Motor neuron (in vitro differentiated cells): ENCODE data around the gene RGL4. TPM values are rescaled to one million over a fixed set of nuclear protein-coding genes. Genes with fewer than 3 reads are reported as not detected.

Experiments used
- ATAC-seq, 8 experiments: fragments of 200-7000 bp; cut with Tn5 transposase; replicated peaks in 6 of 8; 2 replicates each; pipeline ENCODE4 v1.8.0; 2021; ENCODE audit warnings: mild to moderate bottlenecking in 8 of 8, moderate library complexity in 8 of 8
- H3K27ac ChIP-seq, 2 donors: fragments of 250-450 bp; sonication (Bioruptor Pico); 2 replicates each; pipeline ENCODE4 v1.9.0; 2021; ENCODE audit warnings: antibody characterized with exemption in 2 of 2, mild to moderate bottlenecking in 2 of 2, moderate library complexity in 1 of 2
- H3K4me1 ChIP-seq, 2 donors: fragments of 250-450 bp; sonication (Bioruptor Pico); replicated peaks in 1 of 2; 2 replicates each; pipeline ENCODE4 v1.6.1; 2021; ENCODE audit warnings: antibody characterized with exemption in 2 of 2, mild to moderate bottlenecking in 2 of 2, moderate library complexity in 1 of 2
- H3K4me3 ChIP-seq, 5 donors: fragments of 250-450 bp; sonication (Bioruptor Pico); 2 replicates each; pipeline ENCODE4 v1.9.0; 2021; ENCODE audit warnings: antibody characterized with exemption in 5 of 5, mild to moderate bottlenecking in 5 of 5, moderate library complexity in 4 of 5
- WGBS, 10 experiments: fragments of 450-650 bp; shearing (Covaris generic); methylation state at CpG; one replicate each; pipeline ENCODE4 v1.0.0; 2022; 5-methylcytosine and 5-hydroxymethylcytosine counted together
- in situ Hi-C, 9 experiments: fragments of 400-800 bp; cut with MboI; loops; one replicate each; pipeline ENCODE4 v1.15.0; 2021; ENCODE audit warnings: low sequenced_read_pairs in 9 of 9, low pct_unique_long_range_greater_than_20kb in 2 of 9; ENCODE audit not compliant: unreplicated experiment in 9 of 9
- total RNA-seq, 8 experiments: library from RNA; unstranded; fragments of 300-600 nt; gene quantifications; 2 replicates each; pipeline versions ENCODE4 v1.2.3 to v1.2.4, GENCODE V29; 2022

RGL4 gene
- total RNA-seq, 8 experiments from 2014 or later = 0.33 to 2.1 (median 0.43) TPM

GRCh38 chr22:23696326-23696851, 5.6 kb downstream of the RGL4 start:
- 60 to 100% (median 93%) methylated on average over 1 to 4 of the region's 13 CpGs; no CpG with 5 or more reads in 7 of the 10 experiments for WGBS, 10 experiments
- in situ Hi-C loops = no loop called here
- no peak overlapping the region for H3K4me3 ChIP-seq
- H3K4me1 ChIP-seq = no peaks in the 10 kb centered on the region
- no peak overlapping the region for H3K27ac ChIP-seq
- no peak for ATAC-seq

DNA sequence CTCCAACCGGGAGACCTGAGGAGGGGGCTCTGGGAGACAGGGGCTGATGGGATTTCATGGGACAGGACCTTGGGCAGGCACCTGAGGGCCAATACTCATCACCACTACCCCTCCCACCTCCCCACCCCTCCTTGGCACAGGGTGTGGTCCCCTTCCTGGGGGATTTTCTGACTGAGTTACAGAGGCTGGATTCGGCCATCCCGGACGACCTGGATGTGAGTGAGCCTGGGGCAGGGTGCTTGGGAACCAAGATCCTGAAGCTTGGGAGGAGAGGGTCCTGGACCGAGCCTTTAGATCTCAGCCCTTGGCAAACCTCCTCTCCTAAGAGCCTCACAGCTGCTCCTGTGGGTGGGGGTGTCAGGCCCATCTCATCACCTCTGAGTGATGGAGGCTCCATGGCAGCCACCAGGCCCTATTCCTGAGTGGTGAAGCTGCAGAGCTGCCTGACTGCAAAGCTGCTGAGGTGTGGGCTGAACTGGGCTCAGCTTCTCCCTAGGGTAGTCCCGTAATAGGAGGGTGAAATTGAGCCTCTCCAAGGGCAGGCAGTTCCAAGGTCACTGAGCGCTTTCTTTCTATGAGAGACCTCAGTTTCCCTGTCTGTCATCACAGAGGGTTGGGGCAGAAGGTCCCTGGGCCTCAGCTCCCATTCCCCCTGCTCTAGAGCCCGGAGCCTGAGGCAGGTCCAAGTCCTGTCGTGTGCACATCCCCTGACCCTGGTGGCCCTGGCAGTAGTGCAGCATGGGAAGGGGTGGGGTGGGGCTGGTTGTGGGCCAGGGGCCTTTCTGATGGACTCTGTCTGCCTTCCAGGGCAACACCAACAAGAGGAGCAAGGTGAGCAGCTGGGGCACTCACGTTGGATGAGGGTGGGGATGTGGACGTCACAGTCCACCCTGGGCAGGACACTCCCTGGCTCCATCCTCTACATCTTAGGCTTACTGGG, 6.5 kb downstream of the RGL4 start:
- WGBS, 10 experiments = 60 to 100% (median 87%) methylated on average over 1 to 3 of the region's 11 CpGs; no CpG with 5 or more reads in 6 of the 10 experiments
- no peaks in the 10 kb centered on the region for H3K4me1 ChIP-seq
- ATAC-seq = no peak
- no peak overlapping the region for H3K4me3 ChIP-seq
- in situ Hi-C loops = no loop called here
- no peak overlapping the region for H3K27ac ChIP-seq

DNA sequence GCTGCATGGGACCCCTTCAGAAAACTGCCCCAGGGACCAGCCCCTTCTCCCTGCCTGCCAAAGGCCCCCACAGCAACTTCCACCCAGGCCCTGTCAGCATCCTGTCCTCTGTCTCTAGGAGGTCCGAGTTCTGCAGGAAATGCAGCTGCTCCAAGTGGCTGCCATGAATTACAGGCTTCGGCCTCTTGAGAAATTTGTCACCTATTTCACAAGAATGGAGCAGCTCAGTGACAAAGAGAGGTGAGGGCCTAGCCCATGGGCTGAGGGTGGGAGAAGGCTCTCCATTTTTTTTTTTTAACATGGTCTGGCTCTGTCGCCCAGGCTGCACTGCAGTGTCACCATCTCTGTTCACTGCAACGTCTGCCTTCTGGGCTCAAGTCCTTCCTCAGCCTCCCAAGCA, 7.3 kb downstream of the RGL4 start:
- H3K4me1 ChIP-seq = no peaks in the 10 kb centered on the region
- H3K27ac ChIP-seq = no peak overlapping the region
- WGBS, 10 experiments = 83 to 100% (median 92%) methylated on average over 1 to 4 of the region's 4 CpGs; no CpG with 5 or more reads in 6 of the 10 experiments
- no peak overlapping the region for H3K4me3 ChIP-seq
- in situ Hi-C loops = no loop called here
- no peak for ATAC-seq

DNA sequence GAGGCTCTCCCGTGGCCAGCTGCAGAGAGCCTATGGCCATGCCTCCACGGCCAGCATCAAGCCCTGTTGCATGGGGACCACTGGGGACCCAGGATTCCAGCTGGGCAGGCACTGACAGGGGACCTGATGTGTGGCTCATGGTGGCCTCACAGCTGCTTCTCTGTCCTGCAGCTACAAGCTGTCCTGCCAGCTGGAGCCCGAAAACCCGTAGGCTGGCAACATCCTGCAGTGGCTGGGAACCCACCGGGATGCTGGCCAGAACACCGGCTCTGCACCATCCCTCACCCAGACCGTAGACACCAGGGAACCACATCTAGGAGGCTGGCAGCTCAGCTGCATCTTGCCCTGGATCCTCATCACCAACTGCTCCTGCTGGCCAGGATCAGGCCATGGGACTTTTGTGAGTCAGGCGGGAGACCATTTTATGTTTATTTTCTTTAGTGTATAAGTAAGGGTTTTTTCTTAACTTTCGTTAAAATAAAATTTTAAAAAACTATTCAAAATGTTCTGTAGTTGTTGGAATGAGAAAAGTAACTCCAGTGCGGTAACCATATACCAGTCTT, 7.9 kb downstream of the RGL4 start:
- Histone ChIP-seq H3K4me3 (no peak overlapping the region), H3K27ac (no peak overlapping the region), H3K4me1 (no peaks in the 10 kb centered on the region)
- in situ Hi-C loops = no loop called here
- no peak for ATAC-seq
- 74 to 100% (median 95%) methylated on average over 1 to 7 of the region's 10 CpGs for WGBS, 10 experiments

DNA sequence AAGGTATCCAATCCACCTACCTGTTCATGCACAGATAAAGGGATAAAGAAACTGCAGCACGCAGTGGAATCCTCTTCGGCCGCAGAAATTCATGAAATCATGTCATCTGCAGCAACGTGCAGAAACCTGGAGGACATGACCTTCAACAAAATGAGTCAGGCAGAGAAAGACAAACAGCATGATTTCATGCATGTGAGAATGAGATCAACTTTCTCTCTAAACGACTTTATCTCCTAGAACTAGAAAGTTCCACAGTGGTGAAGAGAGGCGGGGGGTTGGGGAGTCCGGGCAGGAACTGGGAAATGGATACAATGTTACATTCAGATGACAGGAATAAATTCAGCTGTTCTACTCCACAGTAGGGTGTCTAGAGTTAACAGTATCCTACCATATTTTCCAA, 9.9 kb downstream of the RGL4 start:
- Histone ChIP-seq H3K4me3 (no peak overlapping the region), H3K27ac (no peak overlapping the region), H3K4me1 (no peaks in the 10 kb centered on the region)
- peak in 4 of 8 experiments; percentile 27 to 84 (median 65) for ATAC-seq
- WGBS, 10 experiments = 80 to 100% (median 96%) methylated on average over 1 to 4 of the region's 7 CpGs; no CpG with 5 or more reads in 3 of the 10 experiments
- in situ Hi-C loops = no loop called here

DNA sequence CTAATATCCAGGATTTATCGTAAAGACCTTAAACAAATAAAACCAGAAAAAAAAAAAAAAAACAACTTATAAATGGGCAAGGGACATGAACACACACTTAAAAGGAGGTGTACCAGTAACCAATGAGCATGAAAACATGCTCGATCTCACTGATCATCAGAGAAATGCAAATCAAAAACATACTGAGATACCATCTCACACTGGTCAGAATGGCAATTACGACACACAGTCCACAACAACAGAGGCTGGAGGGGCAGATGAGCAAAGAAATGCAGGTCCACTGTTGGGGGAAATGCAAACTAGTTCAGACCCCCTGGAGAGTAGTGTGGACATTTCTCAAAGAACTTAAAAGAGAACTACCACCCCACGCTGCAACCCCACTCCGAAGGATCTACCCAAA, 13.2 kb downstream of the RGL4 start:
- Histone ChIP-seq H3K4me1 (no peaks in the 10 kb centered on the region), H3K4me3 (no peak overlapping the region), H3K27ac (no peak overlapping the region)
- in situ Hi-C loops = no loop called here
- no peak for ATAC-seq
- 75 to 100% (median 90%) methylated on average over 1 to 5 of the region's 5 CpGs for WGBS, 10 experiments

GRCh38 chr22:23704829-23705228, 14.0 kb downstream of the RGL4 start:
- ATAC-seq = no peak
- Histone ChIP-seq H3K4me3 (no peak overlapping the region), H3K4me1 (no peaks in the 10 kb centered on the region), H3K27ac (no peak overlapping the region)
- in situ Hi-C loops = no loop called here
- 81 to 100% (median 98%) methylated on average over 1 to 3 of the region's 3 CpGs; no CpG with 5 or more reads in 2 of the 10 experiments for WGBS, 10 experiments

GRCh38 chr22:23705358-23705757, 14.5 kb downstream of the RGL4 start:
- no peak overlapping the region for H3K27ac ChIP-seq
- no peaks in the 10 kb centered on the region for H3K4me1 ChIP-seq
- no peak overlapping the region for H3K4me3 ChIP-seq
- in situ Hi-C loops = no loop called here
- ATAC-seq = no peak
- 76 to 93% (median 88%) methylated on average over 1 to 3 of the region's 3 CpGs; no CpG with 5 or more reads in 3 of the 10 experiments for WGBS, 10 experiments

- Histone ChIP-seq H3K4me1 (no peaks in the 10 kb centered on the region), H3K27ac (no peak overlapping the region), H3K4me3 (no peak overlapping the region)
- WGBS, 10 experiments = 92 to 100% (median 100%) methylated on average over 1 of the region's 1 CpG; no CpG with 5 or more reads in 5 of the 10 experiments
- in situ Hi-C loops = no loop called here
- ATAC-seq = no peak
Observed at GRCh38 chr22:23708270-23708669, 17.5 kb downstream of the RGL4 start.

GRCh38 chr22:23709107-23709506, 18.3 kb downstream of the RGL4 start:
- H3K27ac ChIP-seq = no peak overlapping the region
- H3K4me3 ChIP-seq = no peak overlapping the region
- no peak for ATAC-seq
- in situ Hi-C loops = no loop called here
- 40 to 100% (median 89%) methylated on average over 1 to 2 of the region's 2 CpGs; no CpG with 5 or more reads in 2 of the 10 experiments for WGBS, 10 experiments
- H3K4me1 ChIP-seq = no peaks in the 10 kb centered on the region

DNA sequence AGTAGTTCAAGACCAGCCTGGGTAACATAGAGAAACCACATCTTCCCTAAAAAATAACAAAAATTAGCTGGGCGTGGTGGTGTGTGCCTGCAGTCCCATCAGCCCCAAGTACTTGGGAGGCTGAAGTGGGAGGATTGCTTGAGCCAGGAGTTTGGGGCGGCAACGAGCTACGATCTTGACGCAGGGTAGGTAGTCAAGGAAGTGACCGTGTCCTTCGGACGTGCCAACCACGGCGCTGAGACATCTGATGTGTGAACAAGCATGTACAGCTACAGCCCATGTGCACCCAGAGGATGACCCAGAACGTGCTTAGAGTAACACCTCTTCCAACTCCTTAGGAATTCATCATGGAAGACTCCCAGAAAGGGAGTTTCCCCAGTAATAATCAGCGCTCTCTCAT, 21.4 kb downstream of the RGL4 start:
- Histone ChIP-seq H3K4me3 (no peak overlapping the region), H3K4me1 (peaks cover 2 to 7% of the 10 kb centered on the region in 2 donors)

DNA sequence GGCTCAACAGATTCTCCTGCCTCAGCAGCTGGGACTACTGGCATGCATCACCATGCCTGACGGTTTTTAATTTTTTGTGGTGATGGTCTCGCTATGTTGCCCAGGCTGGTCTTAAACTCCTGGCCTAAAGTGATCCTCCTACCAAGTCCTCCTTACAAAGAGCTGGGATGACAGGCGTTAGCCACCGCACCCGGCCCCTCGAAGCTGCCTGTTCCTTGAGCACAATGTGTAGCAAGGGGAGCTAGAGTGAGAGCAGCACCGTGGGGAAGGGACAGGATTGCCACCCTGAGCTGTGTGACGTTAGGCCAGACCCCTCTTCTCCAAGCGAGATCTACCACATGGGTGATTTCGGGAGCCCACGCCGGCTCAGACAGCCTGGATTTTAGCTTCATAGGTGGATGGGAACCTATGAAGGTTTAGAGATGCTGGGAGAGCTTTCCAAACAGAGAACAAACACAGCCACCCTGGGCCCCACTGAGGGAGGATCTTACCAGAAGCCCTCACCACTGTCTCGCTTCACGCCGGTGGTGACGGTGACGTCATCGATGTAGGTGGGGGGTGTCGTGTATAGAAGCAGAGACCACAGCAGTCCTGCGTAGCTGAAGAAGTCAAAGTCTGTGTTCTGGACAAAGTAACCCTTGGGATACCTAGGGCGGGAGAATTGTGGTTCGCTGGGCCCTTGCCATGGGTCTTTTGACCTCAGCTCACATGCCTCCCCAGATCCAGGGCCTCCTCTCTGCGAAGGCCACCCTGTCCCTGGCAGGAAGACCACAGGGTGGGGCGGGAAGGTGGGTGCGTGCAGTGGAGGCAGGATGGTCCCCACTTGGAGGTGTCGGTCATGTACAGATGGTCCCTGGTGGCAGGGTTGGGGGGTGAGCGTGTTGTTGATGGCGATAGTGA, 23.1 kb downstream of the RGL4 start:
- in situ Hi-C loops = no loop called here
- Histone ChIP-seq H3K27ac (no peak overlapping the region), H3K4me3 (no peak overlapping the region), H3K4me1 (peaks cover 5 to 11% of the 10 kb centered on the region in 2 donors)
- no peak for ATAC-seq
- WGBS, 10 experiments = 80 to 100% (median 94%) methylated on average over 1 to 9 of the region's 28 CpGs; no CpG with 5 or more reads in 2 of the 10 experiments

More for the DNA sequence above, 21.4 kb downstream of the RGL4 start:
- 70 to 100% (median 94%) methylated on average over 1 to 10 of the region's 12 CpGs; no CpG with 5 or more reads in 3 of the 10 experiments for whole genome bisulfite sequencing, 10 experiments
- no peak for ATAC-seq
- in situ Hi-C loops = no loop called here
- no peak overlapping the region for H3K27ac ChIP-seq
